Neuronal stem cell (in vitro differentiated cells): Measurements from ENCODE around the gene C6orf89.
"Not testable (repeated sequence)": the region's sequence is repeated elsewhere in the genome, so short reads cannot be mapped to it uniquely, and the experiment has no call there.

Experiments used
- DNase-seq: peaks from one replicate; pipeline ENCODE4 v3.0.0-alpha.2; 2013; ENCODE audit warnings: low spot score
- H2AFZ ChIP-seq: one replicate; pipeline ENCODE4 v1.6.1; 2013; ENCODE audit warnings: mild to moderate bottlenecking, low read length, inconsistent platforms
- H2AK5ac ChIP-seq: 2 replicates; pipeline ENCODE4 v1.6.1; 2013; ENCODE audit warnings: low read depth, mild to moderate bottlenecking, inconsistent platforms, low read length, moderate library complexity, mixed read lengths
- H2BK120ac ChIP-seq: 2 replicates; pipeline ENCODE4 v1.6.1; 2013; ENCODE audit warnings: low read depth, mild to moderate bottlenecking, inconsistent platforms, low read length, moderate library complexity, mixed read lengths
- H2BK12ac ChIP-seq: one replicate; pipeline ENCODE4 v1.6.1; 2013; ENCODE audit warnings: low read length, inconsistent platforms
- H2BK15ac ChIP-seq: 2 replicates; pipeline ENCODE4 v1.6.1; 2013; ENCODE audit warnings: mild to moderate bottlenecking, low read length, inconsistent platforms, mixed read lengths
- H2BK5ac ChIP-seq: one replicate; pipeline ENCODE4 v1.6.1; 2013; ENCODE audit warnings: inconsistent platforms, mild to moderate bottlenecking, low read length, moderate library complexity
- H3K14ac ChIP-seq: one replicate; pipeline ENCODE4 v1.6.1; 2013; ENCODE audit warnings: low read length, inconsistent platforms
- H3K18ac ChIP-seq: 2 replicates; pipeline ENCODE4 v1.6.1; 2013; ENCODE audit warnings: low read length, inconsistent platforms
- H3K23ac ChIP-seq: 2 replicates; pipeline ENCODE4 v1.6.1; 2013; ENCODE audit warnings: low read depth, mild to moderate bottlenecking, mixed read lengths, low read length, inconsistent platforms; ENCODE audit not compliant: poor library complexity
- H3K27ac ChIP-seq: replicated peaks from 3 replicates; pipeline ENCODE4 v1.5.1; 2013; ENCODE audit warnings: low read length, inconsistent platforms
- H3K27me3 ChIP-seq, 3 experiments: 2 replicates each; pipeline ENCODE4 v1.6.1; 2013; ENCODE audit warnings: low read length in 3 of 3, mild to moderate bottlenecking in 2 of 3, inconsistent platforms in 1 of 3, low read depth in 1 of 3, mixed read lengths in 1 of 3, moderate library complexity in 1 of 3; ENCODE audit not compliant: control insufficient read depth in 3 of 3, insufficient read depth in 3 of 3
- H3K36me3 ChIP-seq, 2 donors: replicated peaks in 1 of 2; 2 replicates each; pipeline ENCODE4 v1.6.1; 2013; ENCODE audit warnings: low read length in 2 of 2; ENCODE audit not compliant: control insufficient read depth in 2 of 2, insufficient read depth in 2 of 2
- H3K4ac ChIP-seq: 2 replicates; pipeline ENCODE4 v1.6.1; 2013; ENCODE audit warnings: inconsistent platforms, mild to moderate bottlenecking, low read length, moderate library complexity
- H3K4me1 ChIP-seq, 2 donors: 1 replicate in 1 of 2; 2 replicates in 1 of 2; pipeline ENCODE4 v1.6.1; 2013; ENCODE audit warnings: low read length in 2 of 2, low read depth in 1 of 2; ENCODE audit not compliant: control insufficient read depth in 2 of 2, insufficient read depth in 1 of 2
- H3K4me2 ChIP-seq: one replicate; pipeline ENCODE4 v1.6.1; 2013; ENCODE audit warnings: mild to moderate bottlenecking, low read length, inconsistent platforms; ENCODE audit not compliant: insufficient read depth, poor library complexity, severe bottlenecking
- H3K4me3 ChIP-seq, 2 donors: 2 replicates each; pipeline ENCODE4 v1.5.1; 2013; ENCODE audit warnings: low read length in 2 of 2, mild to moderate bottlenecking in 2 of 2, inconsistent platforms in 1 of 2, moderate library complexity in 1 of 2
- H3K79me1 ChIP-seq: one replicate; pipeline ENCODE4 v1.6.1; 2013; ENCODE audit warnings: low read depth, mild to moderate bottlenecking, inconsistent platforms, low read length, moderate library complexity
- H3K9ac ChIP-seq: one replicate; pipeline ENCODE4 v1.6.1; 2013; ENCODE audit warnings: mild to moderate bottlenecking, low read depth, low read length, inconsistent platforms; ENCODE audit not compliant: poor library complexity
- H3K9me3 ChIP-seq, 2 donors: replicated peaks in 1 of 2; 2 replicates each; pipeline versions ENCODE3 to v1.6.1; 2013; ENCODE audit warnings: low read length in 2 of 2, mild to moderate bottlenecking in 2 of 2, inconsistent platforms in 1 of 2, low read depth in 1 of 2, mixed read lengths in 1 of 2, moderate library complexity in 1 of 2; ENCODE audit not compliant: control insufficient read depth in 2 of 2, insufficient read depth in 1 of 2
- H4K8ac ChIP-seq: one replicate; pipeline ENCODE4 v1.6.1; 2013; ENCODE audit warnings: low read depth, mild to moderate bottlenecking, inconsistent platforms, low read length, moderate library complexity
- H4K91ac ChIP-seq: one replicate; pipeline ENCODE4 v1.6.1; 2013; ENCODE audit warnings: low read length, low read depth, mild to moderate bottlenecking, inconsistent platforms; ENCODE audit not compliant: poor library complexity
- WGBS, 2 donors: extraction: QIAGEN DNeasy Blood & Tissue Kit; methylation state at CpG; one replicate each; pipeline ENCODE4 v1.1.7; 2013; ENCODE audit warnings: missing lambda C conversion rate in 2 of 2, mixed read lengths in 1 of 2; ENCODE audit not compliant: insufficient read length in 2 of 2, insufficient replicate concordance in 1 of 2; ENCODE audit errors: extremely low coverage in 2 of 2; 5-methylcytosine and 5-hydroxymethylcytosine counted together

Gene C6orf89

DNA sequence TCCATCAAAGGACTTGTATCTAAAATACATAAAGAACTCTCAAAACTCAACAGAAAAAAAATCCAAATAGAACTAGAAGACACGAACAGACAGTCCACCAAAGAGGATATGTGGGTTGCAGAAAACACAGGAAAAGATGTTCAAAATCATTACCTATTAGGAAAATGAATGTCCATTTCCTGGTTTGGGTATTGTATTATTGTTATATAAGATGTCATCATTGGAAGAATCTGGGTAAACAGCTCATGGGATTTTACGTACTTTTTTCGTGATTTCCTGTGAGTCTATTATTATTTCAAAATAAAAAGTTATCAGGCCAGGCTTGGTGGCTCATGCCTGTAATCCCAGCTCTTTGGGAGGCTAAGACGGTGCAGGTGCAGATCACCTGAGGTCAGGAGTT lies 59.5 kb downstream of the C6orf89 start:
- no peak for DNase-seq
- H2BK120ac ChIP-seq: no peak overlapping the region
- no peak overlapping the region for H3K23ac ChIP-seq
- H3K36me3 ChIP-seq: no peaks in the 10 kb centered on the region
- no peaks in the 10 kb centered on the region for H3K79me1 ChIP-seq
- no peak overlapping the region for H2BK15ac ChIP-seq
- H2BK5ac ChIP-seq: no peak overlapping the region
- no peaks in the 10 kb centered on the region for H3K4me1 ChIP-seq
- no peak overlapping the region for H2BK12ac ChIP-seq
- H3K14ac ChIP-seq: no peak overlapping the region
- no peak overlapping the region for H3K9ac ChIP-seq
- H2AFZ ChIP-seq: no peak overlapping the region
- peaks cover 0 to 10% (median 0%) of the 10 kb centered on the region in 3 experiments for H3K27me3 ChIP-seq
- H3K18ac ChIP-seq: no peak overlapping the region
- no peak overlapping the region for H3K4me3 ChIP-seq
- no peak overlapping the region for H4K91ac ChIP-seq
- no peak overlapping the region for H3K4me2 ChIP-seq
- H3K4ac ChIP-seq: no peak overlapping the region
- H3K9me3 ChIP-seq: peaks cover 0 to 3% of the 10 kb centered on the region in 2 donors
- H3K27ac ChIP-seq: no peak overlapping the region
- no peak overlapping the region for H2AK5ac ChIP-seq
- no peak overlapping the region for H4K8ac ChIP-seq
- no CpG with 5 or more reads among the region's 4 CpGs for WGBS, 2 donors

- Histone ChIP-seq H3K9me3 (no peaks in the 10 kb centered on the region), H3K4me3 (no peak overlapping the region), H3K9ac (no peak overlapping the region), H4K91ac (no peak overlapping the region), H3K23ac (peak overlapping the region; percentile 73), H3K36me3 (no peaks in the 10 kb centered on the region), H2AK5ac (peak overlapping the region; percentile 89), H2BK120ac (no peak overlapping the region), H2BK12ac (peak overlapping the region; percentile 41), H3K27me3 (peaks cover 0 to 10% (median 0%) of the 10 kb centered on the region in 3 experiments), H2BK15ac (no peak overlapping the region), H3K14ac (no peak overlapping the region), H3K4me1 (no peaks in the 10 kb centered on the region), H3K18ac (peak overlapping the region; percentile 76), H2AFZ (no peak overlapping the region), H4K8ac (no peak overlapping the region), H3K4ac (peak overlapping the region; percentile 76), H3K4me2 (no peak overlapping the region), H2BK5ac (peak overlapping the region; percentile 94), H3K79me1 (no peaks in the 10 kb centered on the region), H3K27ac (no peak overlapping the region)
- no CpG with 5 or more reads among the region's 4 CpGs for WGBS, 2 donors
- DNase-seq: no peak
These were observed 60.8 kb downstream of the C6orf89 start for GRCh38 chr6:36946526-36946925.

DNA sequence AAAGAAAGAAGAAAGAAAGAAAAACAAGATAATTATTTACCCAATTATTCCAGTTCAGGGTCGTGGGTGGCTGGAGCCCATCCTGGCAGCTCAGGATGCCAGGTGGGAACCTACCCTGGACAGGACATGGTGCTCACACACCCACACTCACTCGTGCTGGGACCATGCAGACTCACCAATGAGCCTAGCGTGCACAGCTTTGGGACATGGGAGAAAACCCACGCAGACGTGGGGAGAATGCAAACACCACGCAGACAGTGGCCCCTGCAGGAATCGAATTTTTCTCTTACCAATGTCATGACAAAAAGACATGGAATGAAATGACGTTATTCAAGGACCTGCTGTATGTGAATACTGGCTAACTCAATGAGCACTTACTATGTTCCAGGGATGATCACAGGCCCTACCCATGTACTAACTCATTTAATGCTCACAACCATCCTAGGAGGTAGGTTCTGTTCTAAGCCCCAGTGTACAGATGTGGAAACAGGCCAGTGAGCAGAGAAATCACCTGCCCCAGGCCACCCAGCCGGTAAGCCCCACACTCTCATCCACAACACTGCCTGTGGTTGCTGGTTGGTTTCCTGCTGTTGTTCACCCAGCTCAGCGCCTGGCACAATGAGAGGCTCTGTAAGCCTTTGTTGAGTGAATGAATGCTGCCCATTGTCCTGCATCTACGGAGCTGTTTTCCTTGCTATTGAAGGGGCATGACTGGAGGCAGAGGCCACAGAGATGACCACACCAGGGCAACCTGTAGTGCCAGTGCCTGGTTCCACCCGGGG lies 62.0 kb downstream of the C6orf89 start:
- H4K8ac ChIP-seq: no peak overlapping the region
- no peaks in the 10 kb centered on the region for H3K36me3 ChIP-seq
- no peak overlapping the region for H2BK12ac ChIP-seq
- no peak overlapping the region for H3K4ac ChIP-seq
- no peak overlapping the region for H3K18ac ChIP-seq
- H2BK15ac ChIP-seq: no peak overlapping the region
- no peak overlapping the region for H3K4me3 ChIP-seq
- no peak overlapping the region for H3K14ac ChIP-seq
- H2BK5ac ChIP-seq: no peak overlapping the region
- H3K9me3 ChIP-seq: no peaks in the 10 kb centered on the region
- H4K91ac ChIP-seq: no peak overlapping the region
- no peak overlapping the region for H3K27ac ChIP-seq
- no CpG with 5 or more reads among the region's 12 CpGs for WGBS, 2 donors
- no peak overlapping the region for H3K4me2 ChIP-seq
- H2AK5ac ChIP-seq: no peak overlapping the region
- H2AFZ ChIP-seq: no peak overlapping the region
- H2BK120ac ChIP-seq: no peak overlapping the region
- H3K4me1 ChIP-seq: no peaks in the 10 kb centered on the region
- no peak overlapping the region for H3K9ac ChIP-seq
- peaks cover 0 to 10% (median 0%) of the 10 kb centered on the region in 3 experiments for H3K27me3 ChIP-seq
- no peak overlapping the region for H3K23ac ChIP-seq
- DNase-seq: no peak
- no peaks in the 10 kb centered on the region for H3K79me1 ChIP-seq

DNA sequence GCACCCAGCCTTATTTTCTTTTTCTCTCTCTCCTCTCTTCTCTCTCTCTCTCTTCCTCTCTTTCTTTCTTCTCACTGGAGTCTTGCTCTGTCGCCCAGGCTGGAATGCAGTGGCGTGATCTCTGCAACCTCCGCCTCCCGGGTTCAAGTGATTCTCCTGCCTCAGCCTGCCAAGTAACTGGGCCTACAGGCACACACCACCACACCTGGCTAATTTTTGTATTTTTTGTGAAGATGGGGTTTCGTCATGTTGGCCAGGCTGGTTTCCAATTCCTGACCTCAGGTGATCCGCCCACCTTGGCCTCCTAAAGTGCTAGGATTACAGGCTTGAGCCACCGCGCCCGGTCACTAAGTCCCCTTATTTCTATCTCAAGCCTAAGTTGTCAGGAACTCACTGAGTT lies 63.3 kb downstream of the C6orf89 start:
- H2AFZ ChIP-seq, H2AK5ac ChIP-seq, H2BK15ac ChIP-seq, H3K14ac ChIP-seq, H2BK12ac ChIP-seq, DNase-seq, H3K23ac ChIP-seq, H3K4me2 ChIP-seq, H3K4me1 ChIP-seq, H2BK5ac ChIP-seq, H4K91ac ChIP-seq, H3K4ac ChIP-seq, H3K36me3 ChIP-seq, H2BK120ac ChIP-seq, H3K27ac ChIP-seq, H3K4me3 ChIP-seq, H4K8ac ChIP-seq, H3K79me1 ChIP-seq, H3K18ac ChIP-seq, H3K9me3 ChIP-seq, H3K9ac ChIP-seq: not testable (repeated sequence)
- WGBS, 2 donors: no CpG with 5 or more reads among the region's 9 CpGs
- H3K27me3 ChIP-seq: peaks cover 0 to 13% (median 0%) of the 10 kb centered on the region in 3 experiments
